Esophagus squamous epithelium (tissue), 4 donors: ENCODE results near the gene SETD1B.
"Not testable (repeated sequence)": the region's sequence is repeated elsewhere in the genome, so short reads cannot be mapped to it uniquely, and the experiment has no call there.

Source experiments
- CTCF ChIP-seq, 6 experiments: fragments of 450-650 bp in 4 of 6; fragments of 200-600 bp in 2 of 6; sonication (generic) in 2 of 6; IDR thresholded peaks; one replicate each; pipeline ENCODE4 v1.5.1; 2016 to 2019; ENCODE audit warnings: antibody characterized with exemption in 6 of 6, mild to moderate bottlenecking in 4 of 6, moderate library complexity in 4 of 6
- POLR2A ChIP-seq, 4 donors: fragments of 450-650 bp; IDR thresholded peaks; one replicate each; pipeline ENCODE4 v1.6.1; 2017; ENCODE audit warnings: antibody characterized with exemption in 4 of 4, mild to moderate bottlenecking in 4 of 4, moderate library complexity in 3 of 4

GRCh38 chr12:121876080-121876447, 72.3 kb downstream of the SETD1B start:
- TF ChIP-seq CTCF, POLR2A (IDR thresholded peaks at IDR 0.05): not testable (repeated sequence)
